ENCODE data around the gene BTD. TPM values are rescaled to one million over a fixed set of nuclear protein-coding genes. Genes with fewer than 3 reads are reported as not detected.

BTD gene
- total and polyA plus RNA-seq, 2 donors (not counting 3 experiments of a cell fraction or from before 2014, with no cell fraction given) = 20.3 to 32.2 TPM

DNA sequence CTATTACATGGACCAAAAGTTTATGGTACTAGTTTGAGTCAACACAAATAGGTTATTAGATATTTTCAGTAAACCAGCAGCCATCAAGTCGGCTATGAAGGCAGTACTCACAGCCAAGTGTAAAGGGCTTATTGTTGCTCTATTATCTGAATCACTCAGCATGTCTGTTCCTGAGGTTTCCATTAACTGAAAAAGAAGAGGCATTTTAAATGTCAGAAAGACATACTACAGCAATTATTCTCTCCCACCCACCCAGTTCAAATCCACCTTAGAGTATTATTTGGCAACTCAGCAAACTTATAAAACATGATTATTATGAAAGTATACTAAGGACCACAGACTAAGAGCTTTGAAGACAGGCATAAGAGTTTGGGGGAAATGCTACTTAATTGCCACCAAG, 93.1 kb downstream of the BTD start:
- no peak overlapping the region for H3K9ac ChIP-seq (replicated peaks; ENCODE audit: extremely low read depth, insufficient read depth, low read length)
- TF ChIP-seq POLR2AphosphoS5 (IDR thresholded peaks at IDR 0.05; ENCODE audit: insufficient read depth, low read depth, low read length) = no peak
- no peak for TF ChIP-seq POLR2A (IDR thresholded peaks at IDR 0.05; ENCODE audit: low read depth, low read length)
- DNase-seq (ENCODE audit: low read depth, low spot score) = no peak
- H2AFZ ChIP-seq (ENCODE audit: low read depth, low read length) = no peak overlapping the region
- intact Hi-C loops (cut with micrococcal nuclease) (loop anchor here (5.0 kb wide), 1 partner anchor 103 kb away; the partner anchor contains the start of gene ANKRD28), dilution Hi-C loops (cut with MboI; ENCODE audit: extremely low pct_ligation_motif_present, low sequenced_read_pairs) (no loop called here)
- no peak overlapping the region for H3K4me2 ChIP-seq (ENCODE audit: insufficient read depth, low read length)
- H3K9me3 ChIP-seq (replicated peaks; ENCODE audit: control insufficient read depth, insufficient read depth, low read length) = no peaks in the 10 kb centered on the region
- ChIA-PET CTCF (no interaction called here), POLR2A (no interaction called here)
- no peak overlapping the region for H3K27ac ChIP-seq (ENCODE audit: insufficient read depth, low read depth, low read length)
- no peak for FAIRE-seq
- H3K9me1 ChIP-seq (replicated peaks; ENCODE audit: control insufficient read depth, extremely low read depth, insufficient read depth, low read length) = no peaks in the 10 kb centered on the region
- peaks cover 2 to 16% of the 10 kb centered on the region in 2 experiments for H3K36me3 ChIP-seq (ENCODE audit: control insufficient read depth in 2 of 2, extremely low read depth in 1 of 2, insufficient read depth in 2 of 2, low read length in 2 of 2)
- H3K79me2 ChIP-seq (ENCODE audit: control insufficient read depth, insufficient read depth, low read length) = no peaks in the 10 kb centered on the region
- H3K27me3 ChIP-seq (ENCODE audit: control insufficient read depth in 2 of 2, insufficient read depth in 2 of 2, low read length in 2 of 2) = no peaks in the 10 kb centered on the region
- H3K4me1 ChIP-seq (ENCODE audit: control insufficient read depth, extremely low read depth, insufficient read depth, low read length) = no peaks in the 10 kb centered on the region
- H4K20me1 ChIP-seq (replicated peaks; ENCODE audit: control insufficient read depth, extremely low read depth, insufficient read depth, low read length) = no peaks in the 10 kb centered on the region
- H3K4me3 ChIP-seq (replicated peaks in 1 of 3; ENCODE audit: insufficient read depth in 1 of 3, low read depth in 1 of 3, low read length in 3 of 3) = no peak overlapping the region
- no TSS peak for BruUV-seq (replicated peaks)

Small RNAs within 50 kb of the gene (microRNA-seq; reads per million reads assigned to microRNA genes)
- gene MIR3134 (ENCODE audit: borderline number of aligned reads, borderline replicate concordance) = not detected

Small RNAs within 50 kb of the gene (small RNA-seq; reads per million reads assigned to genes)
- gene MIR3134 (ENCODE audit: insufficient read depth, insufficient read length, low read depth, low replicate concordance) = not detected

Other genes starting within 250 kb of the BTD start
- 11.7 and 19.5 TPM in 2 replicates for gene METTL6, start 174.2 kb upstream of the BTD start, total RNA-seq
- gene METTL6, start 174.2 kb upstream of the BTD start, polyA plus RNA-seq = 12.7 and 13.9 TPM in 2 replicates
- gene EAF1, start 174.1 kb upstream of the BTD start, total RNA-seq = 16.0 and 18.2 TPM in 2 replicates
- gene EAF1, start 174.1 kb upstream of the BTD start, polyA plus RNA-seq = 8.7 and 8.8 TPM in 2 replicates
- 1.1 and 2.3 TPM in 2 replicates for gene COLQ, start 80.0 kb upstream of the BTD start, total RNA-seq
- 2.0 TPM in 2 replicates for gene COLQ, start 80.0 kb upstream of the BTD start, polyA plus RNA-seq
- 27.4 and 29.9 TPM in 2 replicates for gene HACL1, start 176 bp upstream of the BTD start, total RNA-seq
- gene HACL1, start 176 bp upstream of the BTD start, polyA plus RNA-seq = 14.4 and 16.5 TPM in 2 replicates
- gene ANKRD28, start 196.2 kb downstream of the BTD start, total RNA-seq = 82.2 and 97.3 TPM in 2 replicates
- gene ANKRD28, start 196.2 kb downstream of the BTD start, polyA plus RNA-seq = 36.7 and 37.1 TPM in 2 replicates

All from endothelial cell of umbilical vein (primary cell).